ENCODE measurements around the gene CD207. TPM values are rescaled to one million over a fixed set of nuclear protein-coding genes. Genes with fewer than 3 reads are reported as not detected.
A peak's percentile ranks its signal among the peaks of the same experiment; 100 is the strongest.

CD207 gene
- total RNA-seq, 1 donor from 2014 or later = not detected

GRCh38 chr2:70797506-70797905 is 38.1 kb downstream of the CD207 start:
- no peak for DNase-seq
- H3K36me3 Mint-ChIP-seq (ENCODE audit: low read depth) = no peaks in the 10 kb centered on the region
- H3K27ac Mint-ChIP-seq = no peak overlapping the region
- no peak overlapping the region for H3K4me3 Mint-ChIP-seq
- H3K4me1 Mint-ChIP-seq = peaks cover 3% of the 10 kb centered on the region
- peaks cover 12% of the 10 kb centered on the region for H3K27me3 Mint-ChIP-seq
- H3K9me3 Mint-ChIP-seq = no peaks in the 10 kb centered on the region
- intact Hi-C loops (cut with micrococcal nuclease) = no loop called here

GRCh38 chr2:70796262-70796661 is 39.4 kb downstream of the CD207 start:
- H3K9me3 Mint-ChIP-seq = no peaks in the 10 kb centered on the region

GRCh38 chr2:70795164-70795995 is 40.2 kb downstream of the CD207 start:
- Mint-ChIP-seq H3K4me1 (peaks cover 3% of the 10 kb centered on the region), H3K36me3 (ENCODE audit: low read depth) (no peaks in the 10 kb centered on the region), H3K27ac (no peak overlapping the region), H3K27me3 (peaks cover 27% of the 10 kb centered on the region), H3K4me3 (no peak overlapping the region), H3K9me3 (no peaks in the 10 kb centered on the region)
- DNase-seq = no peak
- intact Hi-C loops (cut with micrococcal nuclease) = no loop called here

More at GRCh38 chr2:70796262-70796661, 39.4 kb downstream of the CD207 start:
- no peak overlapping the region for H3K27ac Mint-ChIP-seq
- intact Hi-C loops (cut with micrococcal nuclease) = no loop called here
- H3K27me3 Mint-ChIP-seq = peaks cover 22% of the 10 kb centered on the region
- DNase-seq = no peak
- H3K4me3 Mint-ChIP-seq = no peak overlapping the region
- H3K4me1 Mint-ChIP-seq = peaks cover 3% of the 10 kb centered on the region
- H3K36me3 Mint-ChIP-seq (ENCODE audit: low read depth) = no peaks in the 10 kb centered on the region

GRCh38 chr2:70793450-70793849 is 42.2 kb downstream of the CD207 start:
- no peak overlapping the region for H3K4me3 Mint-ChIP-seq
- no peaks in the 10 kb centered on the region for H3K9me3 Mint-ChIP-seq
- H3K4me1 Mint-ChIP-seq = peaks cover 8% of the 10 kb centered on the region
- peaks cover 36% of the 10 kb centered on the region for H3K27me3 Mint-ChIP-seq
- no peak overlapping the region for H3K27ac Mint-ChIP-seq
- H3K36me3 Mint-ChIP-seq (ENCODE audit: low read depth) = no peaks in the 10 kb centered on the region
- no peak for DNase-seq
- intact Hi-C loops (cut with micrococcal nuclease) = no loop called here

GRCh38 chr2:70790136-70790828 is 45.3 kb downstream of the CD207 start, which contains the start of gene FIGLA:
Gene FIGLA (minus strand): TSS chr2:70790643. CDS start chr2:70790638, 5 bp downstream.
- Mint-ChIP-seq H3K4me1 (peaks cover 7% of the 10 kb centered on the region), H3K27me3 (peaks cover 58% of the 10 kb centered on the region), H3K27ac (no peak within 1 kb of the TSS), H3K36me3 (ENCODE audit: low read depth) (no peaks in the 10 kb centered on the region), H3K9me3 (no peaks in the 10 kb centered on the region), H3K4me3 (peak within 1 kb of the TSS; percentile 80)
- no peak for DNase-seq
- intact Hi-C loops (cut with micrococcal nuclease) = no loop called here

GRCh38 chr2:70789304-70790135 is 46.1 kb downstream of the CD207 start:
- Mint-ChIP-seq H3K9me3 (no peaks in the 10 kb centered on the region), H3K4me3 (peak overlapping the region; percentile 80), H3K4me1 (peaks cover 7% of the 10 kb centered on the region), H3K27me3 (peaks cover 60% of the 10 kb centered on the region), H3K36me3 (ENCODE audit: low read depth) (no peaks in the 10 kb centered on the region), H3K27ac (no peak overlapping the region)
- intact Hi-C loops (cut with micrococcal nuclease) = loop anchor here (1.0 to 5.0 kb wide), 5 partner anchors 73 to 487 kb away; partner anchors contain the start of gene FAM136A
- DNase-seq = peak; percentile 90

- H3K27me3 Mint-ChIP-seq = peaks cover 33% of the 10 kb centered on the region
- no peaks in the 10 kb centered on the region for H3K36me3 Mint-ChIP-seq (ENCODE audit: low read depth)
- peaks cover 7% of the 10 kb centered on the region for H3K4me1 Mint-ChIP-seq
- no peaks in the 10 kb centered on the region for H3K9me3 Mint-ChIP-seq
- peak; percentile 77 for DNase-seq
- no peak overlapping the region for H3K27ac Mint-ChIP-seq
- H3K4me3 Mint-ChIP-seq = no peak overlapping the region
- intact Hi-C loops (cut with micrococcal nuclease) = loop anchor here (1.0 to 5.0 kb wide), 4 partner anchors 77 to 483 kb away; partner anchors contain the start of gene FAM136A
Measured at GRCh38 chr2:70785137-70785911, 50.3 kb downstream of the CD207 start.

GRCh38 chr2:70784320-70784719 is 51.3 kb downstream of the CD207 start:
- peaks cover 30% of the 10 kb centered on the region for H3K27me3 Mint-ChIP-seq
- DNase-seq = no peak
- peaks cover 2% of the 10 kb centered on the region for H3K4me1 Mint-ChIP-seq
- no peak overlapping the region for H3K4me3 Mint-ChIP-seq
- no peaks in the 10 kb centered on the region for H3K36me3 Mint-ChIP-seq (ENCODE audit: low read depth)
- intact Hi-C loops (cut with micrococcal nuclease) = no loop called here
- no peaks in the 10 kb centered on the region for H3K9me3 Mint-ChIP-seq
- H3K27ac Mint-ChIP-seq = no peak overlapping the region

Other genes starting within 250 kb of the CD207 start
- gene ADD2, start 67.6 kb downstream of the CD207 start, total RNA-seq = 6.1 and 8.2 TPM in 2 replicates
- gene FIGLA, start 45.2 kb downstream of the CD207 start, total RNA-seq = not detected in 2 replicates
- not detected in 2 replicates for gene CLEC4F, start 15.2 kb downstream of the CD207 start, total RNA-seq
- not detected in 2 replicates for gene VAX2, start 64.8 kb upstream of the CD207 start, total RNA-seq
- not detected in 2 replicates for gene ATP6V1B1, start 100.1 kb upstream of the CD207 start, total RNA-seq
- not detected in 2 replicates for gene ANKRD53, start 142.8 kb upstream of the CD207 start, total RNA-seq
- 81.7 and 88.8 TPM in 2 replicates for gene TEX261, start 159.1 kb upstream of the CD207 start, total RNA-seq
- gene NAGK, start 232.8 kb upstream of the CD207 start, total RNA-seq = 55.9 and 67.1 TPM in 2 replicates

All from activated CD4-positive, alpha-beta T cell treated with anti-CD3 and anti-CD28 coated beads, Interleukin-2, amount 10 ng/mL, durations not matched to agents 24 days and 14 days (primary cell).